Brain microvascular endothelial cell (primary cell): ENCODE measurements around the gene USP21.

Experiments
- DNase-seq: peaks from one replicate; pipeline ENCODE4 v3.0.0-alpha.2; 2020
- H3K27ac ChIP-seq: fragments of 250-450 bp; sonication (Bioruptor Pico); 2 replicates; pipeline ENCODE4 v1.5.1; 2020; ENCODE audit warnings: mild to moderate bottlenecking, moderate library complexity
- H3K27me3 ChIP-seq: fragments of 250-450 bp; sonication (Bioruptor Pico); replicated peaks from 2 replicates; pipeline ENCODE4 v1.5.1; 2020; ENCODE audit warnings: mild to moderate bottlenecking
- H3K36me3 ChIP-seq: fragments of 250-450 bp; sonication (Bioruptor Pico); replicated peaks from 2 replicates; pipeline ENCODE4 v1.5.1; 2020; ENCODE audit warnings: mild to moderate bottlenecking
- H3K4me3 ChIP-seq: 2 replicates; pipeline ENCODE4 v1.5.1; 2011; ENCODE audit warnings: low read depth, mild to moderate bottlenecking, control low read depth, low read length, moderate library complexity
- CTCF ChIP-seq: IDR thresholded peaks from 2 replicates; pipeline ENCODE4 v1.5.1; 2011; ENCODE audit warnings: low read depth, mild to moderate bottlenecking, moderate library complexity, low read length, control low read depth, inconsistent platforms; ENCODE audit errors: missing control alignments
- in situ Hi-C: cut with HindIII; loops from 2 replicates; pipeline ENCODE4 v1.10.0; 2017; ENCODE audit warnings: low sequenced_read_pairs, low pct_ligation_motif_present

The USP21 gene

DNA sequence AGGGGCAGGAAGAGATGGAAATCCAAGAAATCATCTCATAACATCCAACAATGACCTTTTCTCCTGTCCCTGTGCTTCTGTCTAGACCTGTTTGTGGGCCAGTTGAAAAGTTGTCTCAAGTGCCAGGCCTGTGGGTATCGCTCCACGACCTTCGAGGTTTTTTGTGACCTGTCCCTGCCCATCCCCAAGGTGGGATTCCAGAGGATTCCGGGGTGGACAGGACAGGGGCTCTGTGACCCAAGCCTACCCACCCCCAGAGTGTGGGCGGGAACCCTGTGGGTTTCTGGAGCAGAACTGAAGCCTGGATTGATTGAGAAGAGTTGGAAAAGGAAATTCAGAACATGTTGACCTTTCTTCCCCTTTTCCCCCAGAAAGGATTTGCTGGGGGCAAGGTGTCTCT is 4.5 kb downstream of the USP21 start:
- in situ Hi-C loops, result no loop called here
- H3K27me3 ChIP-seq, result no peaks in the 10 kb centered on the region
- H3K27ac ChIP-seq, result no peak overlapping the region
- H3K36me3 ChIP-seq, result peaks cover 10% of the 10 kb centered on the region
- DNase-seq, result no peak
- no peak overlapping the region for H3K4me3 ChIP-seq
- TF ChIP-seq CTCF, result no peak

DNA sequence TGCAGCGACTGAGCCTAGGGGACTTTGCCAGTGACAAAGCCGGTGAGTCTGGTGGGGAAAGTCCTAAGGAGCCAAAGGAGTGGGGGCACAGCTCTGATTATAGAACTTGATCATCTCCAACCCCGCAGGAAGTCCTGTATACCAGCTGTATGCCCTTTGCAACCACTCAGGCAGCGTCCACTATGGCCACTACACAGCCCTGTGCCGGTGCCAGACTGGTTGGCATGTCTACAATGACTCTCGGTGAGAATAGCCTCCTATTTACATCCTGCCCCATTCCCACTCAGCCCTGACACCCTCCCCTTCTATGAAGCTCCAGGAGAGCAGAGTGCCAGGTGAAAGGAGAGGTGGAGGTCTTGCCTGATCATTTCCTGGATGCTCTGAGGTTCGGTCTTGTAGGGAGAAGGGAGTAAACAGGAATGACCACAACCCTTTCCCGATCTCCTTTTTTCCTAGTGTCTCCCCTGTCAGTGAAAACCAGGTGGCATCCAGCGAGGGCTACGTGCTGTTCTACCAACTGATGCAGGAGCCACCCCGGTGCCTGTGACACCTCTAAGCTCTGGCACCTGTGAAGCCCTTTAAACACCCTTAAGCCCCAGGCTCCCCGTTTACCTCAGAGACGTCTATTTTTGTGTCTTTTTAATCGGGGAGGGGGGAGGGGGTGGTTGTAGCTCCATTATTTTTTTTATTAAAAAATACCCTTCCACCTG is 5.8 kb downstream of the USP21 start:
- H3K36me3 ChIP-seq, result peaks cover 16% of the 10 kb centered on the region
- H3K27ac ChIP-seq, result peak overlapping the region; percentile 94
- TF ChIP-seq CTCF, result no peak
- no peak for DNase-seq
- H3K27me3 ChIP-seq, result no peaks in the 10 kb centered on the region
- no peak overlapping the region for H3K4me3 ChIP-seq
- in situ Hi-C loops, result no loop called here

GRCh38 chr1:161165742-161166668 is 6.7 kb downstream of the USP21 start, which contains the start of gene PPOX:
Gene PPOX (plus strand): TSS chr1:161166426. CDS start chr1:161166848, 422 bp downstream.
- peak; percentile 73 for TF ChIP-seq CTCF
- Histone ChIP-seq H3K4me3 (peak within 1 kb of the TSS; percentile 79), H3K36me3 (peaks cover 21% of the 10 kb centered on the region), H3K27ac (peak within 1 kb of the TSS; percentile 94), H3K27me3 (no peaks in the 10 kb centered on the region)
- in situ Hi-C loops, result no loop called here
- peak; percentile 99 for DNase-seq

DNA sequence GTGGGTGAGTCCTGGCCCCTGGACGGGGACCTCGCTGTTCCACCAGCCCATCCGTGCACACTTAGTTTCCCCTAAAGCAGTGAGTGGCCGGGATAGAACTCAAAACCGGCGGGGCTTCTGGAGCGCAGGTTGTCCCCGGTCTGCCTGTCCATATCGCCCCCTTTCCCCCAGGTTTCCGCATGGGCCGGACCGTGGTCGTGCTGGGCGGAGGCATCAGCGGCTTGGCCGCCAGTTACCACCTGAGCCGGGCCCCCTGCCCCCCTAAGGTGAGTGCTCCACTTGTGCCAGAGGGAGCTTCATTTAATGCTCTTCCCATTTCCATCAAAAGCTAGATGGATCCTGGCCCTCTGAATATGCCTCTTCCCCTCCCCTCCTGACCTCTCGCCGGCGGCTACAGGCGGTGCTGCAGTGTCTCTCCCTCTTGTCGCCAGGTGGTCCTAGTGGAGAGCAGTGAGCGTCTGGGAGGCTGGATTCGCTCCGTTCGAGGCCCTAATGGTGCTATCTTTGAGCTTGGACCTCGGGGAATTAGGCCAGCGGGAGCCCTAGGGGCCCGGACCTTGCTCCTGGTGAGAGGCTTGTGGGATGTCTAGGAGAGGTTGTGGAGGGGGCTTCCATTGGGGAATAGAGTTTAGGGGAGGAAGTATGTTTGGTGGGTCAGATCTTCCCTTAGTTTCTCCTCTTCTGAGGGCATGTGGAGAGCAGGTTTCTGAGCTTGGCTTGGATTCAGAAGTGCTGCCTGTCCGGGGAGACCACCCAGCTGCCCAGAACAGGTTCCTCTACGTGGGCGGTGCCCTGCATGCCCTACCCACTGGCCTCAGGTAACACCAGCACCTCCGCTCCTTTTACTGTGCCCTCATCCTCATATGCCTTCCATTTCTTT is 7.6 kb downstream of the USP21 start:
- peak overlapping the region; percentile 94 for H3K27ac ChIP-seq
- no peak for DNase-seq
- H3K36me3 ChIP-seq, result peaks cover 27% of the 10 kb centered on the region
- TF ChIP-seq CTCF, result no peak
- no peaks in the 10 kb centered on the region for H3K27me3 ChIP-seq
- in situ Hi-C loops, result no loop called here
- H3K4me3 ChIP-seq, result peak overlapping the region; percentile 79

DNA sequence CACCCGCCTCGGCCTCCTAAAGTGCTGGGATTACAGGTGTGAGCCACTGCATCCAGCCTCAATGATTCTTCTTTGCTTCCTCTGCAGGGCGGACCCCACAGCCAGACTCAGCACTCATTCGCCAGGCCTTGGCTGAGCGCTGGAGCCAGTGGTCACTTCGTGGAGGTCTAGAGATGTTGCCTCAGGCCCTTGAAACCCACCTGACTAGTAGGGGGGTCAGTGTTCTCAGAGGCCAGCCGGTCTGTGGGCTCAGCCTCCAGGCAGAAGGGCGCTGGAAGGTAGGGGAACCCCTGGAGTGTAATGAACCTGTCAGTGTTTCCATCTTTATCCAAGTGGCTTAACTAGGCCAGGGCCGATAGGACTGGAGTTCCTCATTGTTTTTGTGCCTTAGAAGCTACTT is 9.6 kb downstream of the USP21 start:
- no peaks in the 10 kb centered on the region for H3K27me3 ChIP-seq
- no peak for TF ChIP-seq CTCF
- no peak overlapping the region for H3K27ac ChIP-seq
- no peak overlapping the region for H3K4me3 ChIP-seq
- no peak for DNase-seq
- in situ Hi-C loops, result no loop called here
- H3K36me3 ChIP-seq, result peaks cover 42% of the 10 kb centered on the region
